Astrocyte of the hippocampus (primary cell): ENCODE results near the gene PSME4.
"Not testable (repeated sequence)": the region's sequence is repeated elsewhere in the genome, so short reads cannot be mapped to it uniquely, and the experiment has no call there.

Experiments
- DNase-seq: peaks from one replicate; pipeline ENCODE4 v3.0.0; 2011; ENCODE audit warnings: low read depth, low spot score

Gene PSME4

GRCh38 chr2:53964987-53965687 is 5.7 kb downstream of the PSME4 start:
- no peak for DNase-seq

GRCh38 chr2:53964257-53964952 is 6.4 kb downstream of the PSME4 start:
- DNase-seq: no peak

GRCh38 chr2:53961478-53962216 is 9.1 kb downstream of the PSME4 start:
- not testable (repeated sequence) for DNase-seq

GRCh38 chr2:53960476-53960875 is 10.3 kb downstream of the PSME4 start:
- no peak for DNase-seq

- DNase-seq: no peak
Measured at GRCh38 chr2:53958443-53958842, 12.3 kb downstream of the PSME4 start.

GRCh38 chr2:53952519-53952918 is 18.3 kb downstream of the PSME4 start:
- no peak for DNase-seq

GRCh38 chr2:53949457-53949856 is 21.3 kb downstream of the PSME4 start:
- DNase-seq: no peak

GRCh38 chr2:53945538-53945937 is 25.3 kb downstream of the PSME4 start:
- no peak for DNase-seq

GRCh38 chr2:53944542-53944941 is 26.3 kb downstream of the PSME4 start:
- DNase-seq: no peak

- DNase-seq: no peak
Measured at GRCh38 chr2:53942280-53942679, 28.5 kb downstream of the PSME4 start.

GRCh38 chr2:53941749-53942148 is 29.0 kb downstream of the PSME4 start:
- DNase-seq: no peak

- DNase-seq: peak; percentile 26
Measured at GRCh38 chr2:53939656-53940055, 31.1 kb downstream of the PSME4 start.

- DNase-seq: no peak
Measured at GRCh38 chr2:53938904-53939303, 31.9 kb downstream of the PSME4 start.

GRCh38 chr2:53933329-53933728 is 37.5 kb downstream of the PSME4 start:
- DNase-seq: no peak

GRCh38 chr2:53926321-53926720 is 44.5 kb downstream of the PSME4 start:
- not testable (repeated sequence) for DNase-seq

GRCh38 chr2:53913721-53914120 is 57.1 kb downstream of the PSME4 start:
- peak; percentile 25 for DNase-seq

GRCh38 chr2:53911434-53912189 is 59.2 kb downstream of the PSME4 start:
- DNase-seq: peak; percentile 2

- DNase-seq: no peak
Measured at GRCh38 chr2:53907582-53907981, 63.2 kb downstream of the PSME4 start.

- DNase-seq: no peak
Measured at GRCh38 chr2:53905396-53905795, 65.4 kb downstream of the PSME4 start.

- DNase-seq: no peak
Measured at GRCh38 chr2:53903011-53903410, 67.8 kb downstream of the PSME4 start.

- DNase-seq: no peak
Measured at GRCh38 chr2:53901192-53901591, 69.6 kb downstream of the PSME4 start.

- peak; percentile 17 for DNase-seq
Measured at GRCh38 chr2:53896864-53897263, 73.9 kb downstream of the PSME4 start.
